ENCODE results near the gene PAMR1. TPM values are rescaled to one million over a fixed set of nuclear protein-coding genes. Genes with fewer than 3 reads are reported as not detected.

PAMR1 gene
- total and polyA plus RNA-seq, 9 of the 15 experiments (the other 6 are each of a cell fraction or from before 2014, with no cell fraction given) = not detected

GRCh38 chr11:35414776-35415175 is 110.6 kb downstream of the PAMR1 start:
- Histone ChIP-seq H3K4me1 (replicated peaks in 1 of 2; ENCODE audit: control insufficient read depth in 2 of 2, insufficient read depth in 2 of 2, low read length in 2 of 2) (peaks cover 0 to 9% of the 10 kb centered on the region in 2 experiments; a peak in 1 of 5 replicates), H3K4me3 (no peak overlapping the region), H3K9ac (ENCODE audit: insufficient read depth in 1 of 2, low read depth in 2 of 2, low read length in 2 of 2) (no peak overlapping the region), H2AFZ (ENCODE audit: low read depth, low read length) (no peak overlapping the region), H3K27me3 (ENCODE audit: control insufficient read depth in 2 of 2, insufficient read depth in 2 of 2, low read length in 2 of 2) (peaks cover 14 to 20% of the 10 kb centered on the region in 2 experiments; a peak in 4 of 5 replicates), H3K9me1 (ENCODE audit: control insufficient read depth, insufficient read depth, low read length) (no peaks in the 10 kb centered on the region), H3K27ac (ENCODE audit: extremely low read depth, low read depth, low read length) (no peak overlapping the region), H3K79me2 (ENCODE audit: control insufficient read depth, insufficient read depth, low read length) (no peaks in the 10 kb centered on the region), H3K4me2 (ENCODE audit: insufficient read depth, low read length) (no peak overlapping the region), H3K9me3 (replicated peaks; ENCODE audit: control insufficient read depth, insufficient read depth, low read depth, low read length) (no peaks in the 10 kb centered on the region), H3K36me3 (ENCODE audit: control insufficient read depth, insufficient read depth, low read length) (no peaks in the 10 kb centered on the region), H4K20me1 (replicated peaks; ENCODE audit: control insufficient read depth, insufficient read depth, low read length) (no peaks in the 10 kb centered on the region)
- ChIA-PET POLR2A (interaction anchor here (1.1 kb wide), 1 partner anchor 9 kb away, joined by 3 read pairs; no protein-coding TSS in a partner anchor), CTCF (ENCODE audit: low intra/inter-chr PET ratio) (no interaction called here)
- no peak for ATAC-seq
- WGBS (ENCODE audit: insufficient coverage, low coverage, missing lambda C conversion rate) = 0% methylated on average over 2 of the region's 2 CpGs
- intact Hi-C loops (cut with micrococcal nuclease) = no loop called here
- no TSS peak for BruUV-seq (replicated peaks)
- TF ChIP-seq ZFP91 (CRISPR knock-in tag; IDR thresholded peaks at IDR 0.05) = no peak
- TF ChIP-seq E2F1 (CRISPR knock-in tag; IDR thresholded peaks at IDR 0.05) = no peak
- TF ChIP-seq NELFE (IDR thresholded peaks at IDR 0.05; ENCODE audit: insufficient read depth, insufficient read length) = no peak
- TF ChIP-seq ZNF324 (CRISPR knock-in tag; IDR thresholded peaks at IDR 0.05) = no peak
- TF ChIP-seq NEUROD1 (IDR thresholded peaks at IDR 0.05; ENCODE audit: borderline replicate concordance, low read depth, low read length, partially characterized antibody) = no peak
- TF ChIP-seq GATAD2B (IDR thresholded peaks at IDR 0.05; ENCODE audit: borderline replicate concordance) = no peak
- TF ChIP-seq IFI16 (CRISPR knock-in tag; IDR thresholded peaks at IDR 0.05) = no peak
- TF ChIP-seq POLR2A (conservative IDR thresholded peaks at IDR 0.05) = no peak
- no peak for TF ChIP-seq NR2F6 (CRISPR knock-in tag; IDR thresholded peaks at IDR 0.05)
- no peak for TF ChIP-seq NKRF (IDR thresholded peaks at IDR 0.05; ENCODE audit: borderline replicate concordance)
- TF ChIP-seq ZBTB49 (CRISPR knock-in tag; IDR thresholded peaks at IDR 0.05; ENCODE audit: borderline replicate concordance) = no peak
- TF ChIP-seq BRCA1 (IDR thresholded peaks at IDR 0.05) = no peak
- no peak for TF ChIP-seq BRCA1 (CRISPR knock-in tag; IDR thresholded peaks at IDR 0.05)
- DNase-seq (ENCODE audit: extremely low read depth in 1 of 4, low spot score in 3 of 4) = no peak
- in situ Hi-C loops (cut with MboI) = no loop called here
- FAIRE-seq = no peak

Measured in K562 (cell line).